ENCODE results near the gene CRYGS.
"Not testable (repeated sequence)": the region's sequence is repeated elsewhere in the genome, so short reads cannot be mapped to it uniquely, and the experiment has no call there.

The CRYGS gene

DNA sequence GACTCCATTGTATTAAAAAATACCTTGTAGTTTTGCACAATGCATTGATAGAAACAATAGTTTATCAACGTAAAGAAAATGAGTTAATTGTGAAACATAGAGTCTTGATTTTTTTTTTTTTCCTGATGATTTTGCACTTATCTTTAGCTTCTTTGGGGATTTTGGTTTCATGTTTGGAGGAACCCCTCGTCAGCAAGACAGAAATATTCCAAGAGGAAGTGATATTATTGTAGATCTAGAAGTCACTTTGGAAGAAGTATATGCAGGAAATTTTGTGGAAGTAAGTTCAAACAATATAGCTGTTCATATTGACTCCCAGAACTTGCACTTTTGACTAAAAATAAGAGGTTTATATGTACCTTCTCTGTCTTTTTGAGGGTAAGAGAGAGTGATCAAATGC, 33.3 kb upstream of the CRYGS start:
- H3K27me3 ChIP-seq (ENCODE audit: control insufficient read depth, insufficient read depth, low read length) = no peaks in the 10 kb centered on the region
- H3K4me3 ChIP-seq (ENCODE audit: low read length) = no peak overlapping the region
- peaks cover 100% of the 10 kb centered on the region for H3K36me3 ChIP-seq (ENCODE audit: control insufficient read depth, low read depth, low read length)
- H3K27ac ChIP-seq (ENCODE audit: low read length) = no peak overlapping the region
- no peaks in the 10 kb centered on the region for H3K4me1 ChIP-seq (ENCODE audit: control insufficient read depth, low read depth, low read length)
- H3K9ac ChIP-seq (ENCODE audit: low read length) = no peak overlapping the region
- no peaks in the 10 kb centered on the region for H3K9me3 ChIP-seq (ENCODE audit: control insufficient read depth, low read depth, low read length)

DNA sequence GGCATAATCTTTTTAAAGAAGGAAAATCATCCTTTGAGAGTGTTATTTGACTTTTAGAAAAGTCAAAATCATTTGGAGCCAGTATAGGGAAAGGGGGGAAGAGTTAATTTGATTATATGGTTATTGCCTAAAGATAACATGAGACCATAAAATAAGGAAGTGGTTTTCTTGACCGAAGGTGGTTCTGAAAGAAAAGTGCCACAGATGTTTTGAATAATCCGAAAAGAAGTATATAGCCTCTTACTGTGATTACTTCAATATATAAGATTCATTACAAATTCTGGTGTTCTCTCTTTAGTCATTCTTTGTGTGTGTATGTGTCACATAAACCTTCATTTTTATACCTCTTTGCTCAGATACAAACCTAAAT, 27.4 kb upstream of the CRYGS start:
- Histone ChIP-seq H3K36me3 (ENCODE audit: control insufficient read depth, low read depth, low read length) (peaks cover 44% of the 10 kb centered on the region), H3K27ac (ENCODE audit: low read length) (no peak overlapping the region), H3K27me3 (ENCODE audit: control insufficient read depth, insufficient read depth, low read length) (no peaks in the 10 kb centered on the region), H3K9ac (ENCODE audit: low read length) (no peak overlapping the region), H3K4me1 (ENCODE audit: control insufficient read depth, low read depth, low read length) (peaks cover 9% of the 10 kb centered on the region), H3K9me3 (ENCODE audit: control insufficient read depth, low read depth, low read length) (no peaks in the 10 kb centered on the region), H3K4me3 (ENCODE audit: low read length) (peak overlapping the region; percentile 77)

DNA sequence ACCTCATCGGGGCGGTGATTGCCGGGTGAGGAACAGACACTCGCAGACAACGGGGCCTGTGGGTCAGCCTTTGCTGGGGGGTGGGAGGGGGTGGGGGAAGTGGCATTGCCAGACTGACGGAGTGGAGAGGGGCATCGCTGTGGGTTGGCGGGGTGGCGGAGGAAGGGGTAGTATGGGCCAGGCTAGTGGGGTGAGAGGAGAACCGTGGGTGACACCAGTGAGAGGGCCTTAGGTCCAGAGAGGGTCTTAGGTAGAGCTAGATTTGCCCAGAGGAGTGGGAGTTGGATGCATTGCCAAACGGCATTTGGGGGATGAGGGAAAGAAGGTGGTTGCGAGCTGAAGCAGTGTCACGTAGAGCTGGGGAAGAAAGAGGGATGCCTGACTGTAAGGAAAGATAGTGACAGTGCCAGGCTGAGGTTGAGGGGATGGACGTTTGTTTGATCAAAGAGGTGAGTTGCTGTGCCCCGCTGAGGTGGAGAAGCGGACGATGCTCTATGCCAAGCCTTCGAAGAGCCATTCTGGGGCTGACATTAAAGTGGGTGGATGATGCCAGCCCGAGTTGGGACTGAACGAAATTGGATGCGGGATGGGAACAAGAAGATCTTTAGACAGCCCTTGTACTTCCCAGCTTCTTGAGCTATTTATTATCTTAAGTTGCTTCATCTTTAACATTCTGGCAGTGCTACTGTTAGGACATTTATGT, 26.9 kb upstream of the CRYGS start:
- H3K27ac ChIP-seq (ENCODE audit: low read length) = peak overlapping the region; percentile 44
- no peaks in the 10 kb centered on the region for H3K9me3 ChIP-seq (ENCODE audit: control insufficient read depth, low read depth, low read length)
- H3K4me3 ChIP-seq (ENCODE audit: low read length) = peak overlapping the region; percentile 77
- H3K9ac ChIP-seq (ENCODE audit: low read length) = peak overlapping the region; percentile 79
- no peaks in the 10 kb centered on the region for H3K27me3 ChIP-seq (ENCODE audit: control insufficient read depth, insufficient read depth, low read length)
- H3K4me1 ChIP-seq (ENCODE audit: control insufficient read depth, low read depth, low read length) = peaks cover 12% of the 10 kb centered on the region
- H3K36me3 ChIP-seq (ENCODE audit: control insufficient read depth, low read depth, low read length) = peaks cover 39% of the 10 kb centered on the region

DNA sequence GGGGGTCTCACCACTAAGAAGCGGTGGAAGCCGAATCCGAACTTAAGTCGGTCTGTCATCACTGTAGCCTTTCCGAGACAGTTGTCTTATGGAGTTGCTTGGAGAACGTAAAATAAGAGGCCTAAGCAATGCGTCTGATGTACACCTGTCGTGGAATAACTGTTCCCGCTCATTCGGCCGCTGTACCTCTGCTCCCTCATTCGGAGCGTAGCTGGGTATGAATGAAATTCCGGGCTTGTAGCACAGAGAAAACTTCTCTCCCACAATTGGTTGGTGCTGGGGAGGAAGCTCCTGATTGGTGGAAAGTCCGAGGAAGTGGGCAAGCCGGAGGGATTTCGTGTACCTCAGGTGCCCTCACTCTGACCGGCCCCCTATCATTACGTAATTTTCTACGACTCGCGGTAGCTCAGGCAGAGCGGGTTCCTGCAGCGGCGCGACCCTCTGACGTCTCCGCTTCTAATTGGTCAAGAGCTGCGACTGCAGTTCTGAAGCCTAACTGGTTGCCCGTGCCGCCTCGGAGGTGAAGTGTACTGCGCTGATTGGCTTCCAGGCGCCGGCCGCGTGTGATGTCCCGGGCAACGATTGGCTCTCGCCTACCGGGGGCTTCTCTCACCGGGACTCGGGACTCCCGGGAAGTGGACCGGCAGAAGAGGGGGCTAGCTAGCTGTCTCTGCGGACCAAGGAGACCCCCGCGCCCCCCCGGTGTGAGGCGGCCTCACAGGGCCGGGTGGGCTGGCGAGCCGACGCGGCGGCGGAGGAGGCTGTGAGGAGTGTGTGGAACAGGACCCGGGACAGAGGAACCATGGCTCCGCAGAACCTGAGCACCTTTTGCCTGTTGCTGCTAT, 26.1 kb upstream of the CRYGS start, which contains the start of gene DNAJB11:
Gene DNAJB11, plus strand, starts transcription at position 625 of the 845 bp plus-strand sequence. Its CDS starts 178 bp downstream, at position 803.
- Histone ChIP-seq H3K4me3 (ENCODE audit: low read length) (peak within 1 kb of the TSS; percentile 77), H3K27me3 (ENCODE audit: control insufficient read depth, insufficient read depth, low read length) (no peaks in the 10 kb centered on the region), H3K36me3 (ENCODE audit: control insufficient read depth, low read depth, low read length) (peaks cover 31% of the 10 kb centered on the region), H3K27ac (ENCODE audit: low read length) (peak within 1 kb of the TSS; percentile 44), H3K9me3 (ENCODE audit: control insufficient read depth, low read depth, low read length) (no peaks in the 10 kb centered on the region), H3K9ac (ENCODE audit: low read length) (peak within 1 kb of the TSS; percentile 79), H3K4me1 (ENCODE audit: control insufficient read depth, low read depth, low read length) (peaks cover 12% of the 10 kb centered on the region)

GRCh38 chr3:186569779-186570095, 25.6 kb upstream of the CRYGS start:
- H3K9ac ChIP-seq (ENCODE audit: low read length) = peak overlapping the region; percentile 71
- H3K27ac ChIP-seq (ENCODE audit: low read length) = peak overlapping the region; percentile 28
- no peaks in the 10 kb centered on the region for H3K9me3 ChIP-seq (ENCODE audit: control insufficient read depth, low read depth, low read length)
- H3K36me3 ChIP-seq (ENCODE audit: control insufficient read depth, low read depth, low read length) = peaks cover 25% of the 10 kb centered on the region
- no peaks in the 10 kb centered on the region for H3K27me3 ChIP-seq (ENCODE audit: control insufficient read depth, insufficient read depth, low read length)
- H3K4me3 ChIP-seq (ENCODE audit: low read length) = peak overlapping the region; percentile 77
- H3K4me1 ChIP-seq (ENCODE audit: control insufficient read depth, low read depth, low read length) = peaks cover 12% of the 10 kb centered on the region

- H3K27me3 ChIP-seq (ENCODE audit: control insufficient read depth, insufficient read depth, low read length); H3K27ac ChIP-seq (ENCODE audit: low read length); H3K9me3 ChIP-seq (ENCODE audit: control insufficient read depth, low read depth, low read length): not testable (repeated sequence)
- Histone ChIP-seq H3K4me1 (ENCODE audit: control insufficient read depth, low read depth, low read length) (peaks cover 12% of the 10 kb centered on the region), H3K4me3 (ENCODE audit: low read length) (peak overlapping the region; percentile 77), H3K9ac (ENCODE audit: low read length) (peak overlapping the region; percentile 71), H3K36me3 (ENCODE audit: control insufficient read depth, low read depth, low read length) (peaks cover 21% of the 10 kb centered on the region)
These were observed 25.2 kb upstream of the CRYGS start for GRCh38 chr3:186569361-186569760.

DNA sequence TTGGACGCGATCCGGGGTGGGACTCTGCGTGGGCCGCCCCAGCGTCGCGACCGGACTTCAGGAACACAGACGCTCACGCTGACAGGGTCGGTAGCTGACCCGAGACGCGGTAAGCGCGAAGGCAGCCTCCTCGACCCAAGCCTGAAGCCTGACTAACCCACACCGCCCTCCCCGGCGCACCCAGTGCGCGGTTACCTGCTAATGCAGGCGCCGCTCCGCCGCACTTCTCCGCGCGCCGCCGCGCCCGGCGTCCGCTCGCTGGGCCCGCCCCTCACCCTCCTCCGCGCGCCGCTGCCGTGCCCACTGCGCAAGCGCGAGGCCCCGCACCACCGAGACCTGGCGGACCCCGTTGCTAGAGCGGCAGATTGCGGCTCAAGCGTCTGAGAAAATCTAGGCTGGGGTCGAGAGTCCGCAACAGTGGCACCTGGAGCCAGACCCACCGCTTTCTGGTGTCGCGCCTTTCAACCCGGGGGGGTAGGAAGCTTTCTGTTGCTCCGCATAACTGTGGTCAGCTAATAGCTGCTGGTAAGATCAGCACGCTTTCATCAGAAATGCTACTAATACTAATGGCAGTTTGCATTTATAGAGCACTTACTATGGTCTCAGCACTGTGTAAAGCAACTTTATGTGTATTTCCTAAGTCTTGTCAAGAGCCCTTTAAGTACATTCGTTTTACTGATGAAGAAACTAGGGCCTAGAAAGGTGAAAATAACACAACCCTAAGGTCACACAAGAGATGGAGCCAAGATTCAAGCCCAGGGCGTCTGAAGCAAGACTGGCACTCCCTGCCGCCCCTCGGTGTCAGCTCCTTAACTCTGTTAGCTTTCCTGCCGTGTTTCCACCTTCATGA, 23.1 kb upstream of the CRYGS start, which contains the start of gene TBCCD1:
Gene TBCCD1, minus strand, starts transcription at position 268 of the 850 bp plus-strand sequence. CDS start 3,010 bp downstream, outside the sequence.
- H3K9me3 ChIP-seq (ENCODE audit: control insufficient read depth, low read depth, low read length) = no peaks in the 10 kb centered on the region
- H3K27ac ChIP-seq (ENCODE audit: low read length) = peak within 1 kb of the TSS; percentile 48
- H3K4me3 ChIP-seq (ENCODE audit: low read length) = peak within 1 kb of the TSS; percentile 91
- peaks cover under 1% of the 10 kb centered on the region for H3K36me3 ChIP-seq (ENCODE audit: control insufficient read depth, low read depth, low read length)
- H3K4me1 ChIP-seq (ENCODE audit: control insufficient read depth, low read depth, low read length) = peaks cover 12% of the 10 kb centered on the region
- no peaks in the 10 kb centered on the region for H3K27me3 ChIP-seq (ENCODE audit: control insufficient read depth, insufficient read depth, low read length)
- H3K9ac ChIP-seq (ENCODE audit: low read length) = peak within 1 kb of the TSS; percentile 74

- H3K27ac ChIP-seq (ENCODE audit: low read length) = no peak overlapping the region
These were observed 22.5 kb upstream of the CRYGS start for GRCh38 chr3:186566772-186567071.

GRCh38 chr3:186564586-186564985, 20.4 kb upstream of the CRYGS start:
- no peaks in the 10 kb centered on the region for H3K9me3 ChIP-seq (ENCODE audit: control insufficient read depth, low read depth, low read length)
- no peaks in the 10 kb centered on the region for H3K36me3 ChIP-seq (ENCODE audit: control insufficient read depth, low read depth, low read length)
- peaks cover 8% of the 10 kb centered on the region for H3K4me1 ChIP-seq (ENCODE audit: control insufficient read depth, low read depth, low read length)
- no peak overlapping the region for H3K27ac ChIP-seq (ENCODE audit: low read length)
- no peak overlapping the region for H3K9ac ChIP-seq (ENCODE audit: low read length)
- no peaks in the 10 kb centered on the region for H3K27me3 ChIP-seq (ENCODE audit: control insufficient read depth, insufficient read depth, low read length)
- H3K4me3 ChIP-seq (ENCODE audit: low read length) = no peak overlapping the region

More at GRCh38 chr3:186566772-186567071, 22.5 kb upstream of the CRYGS start:
- Histone ChIP-seq H3K27me3 (ENCODE audit: control insufficient read depth, insufficient read depth, low read length) (no peaks in the 10 kb centered on the region), H3K9ac (ENCODE audit: low read length) (peak overlapping the region; percentile 74), H3K36me3 (ENCODE audit: control insufficient read depth, low read depth, low read length) (no peaks in the 10 kb centered on the region), H3K4me1 (ENCODE audit: control insufficient read depth, low read depth, low read length) (peaks cover 12% of the 10 kb centered on the region), H3K9me3 (ENCODE audit: control insufficient read depth, low read depth, low read length) (no peaks in the 10 kb centered on the region), H3K4me3 (ENCODE audit: low read length) (peak overlapping the region; percentile 91)

DNA sequence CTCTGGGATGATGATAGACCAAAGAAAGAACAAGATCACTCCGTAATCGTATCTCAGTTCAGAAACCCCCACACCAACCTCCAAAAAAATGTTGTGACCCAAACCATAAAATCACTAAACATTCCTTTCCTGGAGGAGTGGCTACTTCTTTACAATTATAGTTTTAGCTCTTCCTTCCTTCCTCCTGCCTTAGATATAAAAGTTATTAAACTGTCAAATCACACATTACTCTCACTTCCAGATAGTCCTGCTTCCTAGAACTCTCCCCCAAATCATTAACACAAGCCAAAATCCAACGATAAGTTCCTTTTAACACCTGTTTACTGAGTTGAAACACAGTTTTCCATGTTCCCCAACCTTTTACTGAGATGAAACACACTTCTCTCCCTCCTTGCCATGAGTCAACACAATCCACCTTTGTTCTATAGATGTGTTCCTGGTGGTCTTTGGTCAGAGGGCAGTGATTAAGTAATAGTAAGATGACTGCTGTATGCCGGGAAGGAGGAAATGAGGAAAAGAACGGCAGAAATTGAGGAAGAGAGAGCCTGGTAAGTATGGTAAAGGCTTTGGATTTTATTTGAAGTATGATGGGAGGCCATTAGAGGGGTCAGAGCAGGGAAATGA, 8.3 kb upstream of the CRYGS start:
- Histone ChIP-seq H3K27me3 (ENCODE audit: control insufficient read depth, insufficient read depth, low read length) (no peaks in the 10 kb centered on the region), H3K9me3 (ENCODE audit: control insufficient read depth, low read depth, low read length) (no peaks in the 10 kb centered on the region), H3K4me3 (ENCODE audit: low read length) (no peak overlapping the region), H3K27ac (ENCODE audit: low read length) (no peak overlapping the region), H3K9ac (ENCODE audit: low read length) (no peak overlapping the region), H3K36me3 (ENCODE audit: control insufficient read depth, low read depth, low read length) (peaks cover 5% of the 10 kb centered on the region), H3K4me1 (ENCODE audit: control insufficient read depth, low read depth, low read length) (no peaks in the 10 kb centered on the region)

- Histone ChIP-seq H3K36me3 (ENCODE audit: control insufficient read depth, low read depth, low read length) (peaks cover 5% of the 10 kb centered on the region), H3K27me3 (ENCODE audit: control insufficient read depth, insufficient read depth, low read length) (no peaks in the 10 kb centered on the region), H3K9me3 (ENCODE audit: control insufficient read depth, low read depth, low read length) (no peaks in the 10 kb centered on the region), H3K4me3 (ENCODE audit: low read length) (no peak overlapping the region), H3K4me1 (ENCODE audit: control insufficient read depth, low read depth, low read length) (no peaks in the 10 kb centered on the region), H3K27ac (ENCODE audit: low read length) (no peak overlapping the region), H3K9ac (ENCODE audit: low read length) (no peak overlapping the region)
These were observed 7.2 kb upstream of the CRYGS start for GRCh38 chr3:186551387-186551786.
